SJCRH30 (cell line): ENCODE results near the gene SCN3B. TPM values are rescaled to one million over a fixed set of nuclear protein-coding genes. Genes with fewer than 3 reads are reported as not detected.

ENCODE experiments used
- DNase-seq, 2 experiments: peaks; one replicate each; pipeline ENCODE4 v3.0.0-alpha.2; 2015 to 2020
- H3K27ac ChIP-seq: fragments of 250-450 bp; sonication (Bioruptor Pico); 2 replicates; pipeline ENCODE4 v1.5.1; 2020; ENCODE audit warnings: mild to moderate bottlenecking, moderate library complexity
- H3K27me3 ChIP-seq: fragments of 250-450 bp; sonication (Bioruptor Pico); 2 replicates; pipeline ENCODE4 v1.5.1; 2020; ENCODE audit warnings: mild to moderate bottlenecking, moderate library complexity
- H3K36me3 ChIP-seq: fragments of 250-450 bp; sonication (Bioruptor Pico); 2 replicates; pipeline ENCODE4 v1.5.1; 2020; ENCODE audit warnings: mild to moderate bottlenecking, moderate library complexity
- H3K4me1 ChIP-seq: fragments of 250-450 bp; sonication (Bioruptor Pico); 2 replicates; pipeline ENCODE4 v1.5.1; 2020; ENCODE audit warnings: mild to moderate bottlenecking, moderate library complexity
- H3K4me3 ChIP-seq: fragments of 250-450 bp; sonication (Bioruptor Pico); 2 replicates; pipeline ENCODE4 v1.5.1; 2020; ENCODE audit warnings: mild to moderate bottlenecking, moderate library complexity
- H3K9me3 ChIP-seq: fragments of 250-450 bp; sonication (Bioruptor Pico); replicated peaks from 2 replicates; pipeline ENCODE4 v1.5.1; 2020; ENCODE audit warnings: mild to moderate bottlenecking, moderate library complexity
- total RNA-seq: library from RNA; depleted of rRNA; stranded (reverse); fragments of >200 nt; shearing (Covaris generic); gene quantifications from 2 replicates; pipeline ENCODE4 v1.2.3, GENCODE V29; 2014; rRNA removed

SCN3B gene
- 2.1 and 2.5 TPM in 2 replicates for total RNA-seq

DNA sequence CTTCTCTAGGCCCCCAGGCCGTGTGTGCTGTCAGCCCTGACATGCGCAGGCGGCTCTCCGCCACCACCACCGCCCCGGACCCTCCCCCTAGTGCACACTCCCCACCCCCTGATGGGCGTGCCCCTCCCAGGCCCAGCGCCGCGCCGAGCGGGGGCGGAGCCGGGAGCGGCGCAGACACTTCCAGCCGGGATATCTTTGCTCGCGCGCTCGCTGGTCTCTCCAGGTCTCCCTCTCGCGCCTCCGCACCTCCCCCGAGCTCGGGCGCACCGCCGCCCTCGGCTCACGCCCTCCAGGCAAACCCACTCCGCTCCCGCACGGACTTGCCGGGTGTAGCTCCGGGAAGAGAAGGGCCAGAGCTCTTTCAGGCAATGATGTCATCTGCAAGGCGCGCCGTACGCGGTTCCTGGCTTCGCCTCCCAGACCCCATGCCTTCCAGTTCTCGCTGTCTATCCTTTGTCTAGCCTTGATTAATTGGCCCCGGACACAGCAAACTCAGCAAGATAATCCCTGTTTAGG, at the start of gene SCN3B:
SCN3B (minus strand) TSS at position 59 of the 516 bp plus-strand sequence. CDS start 823 bp downstream, outside the sequence.
- DNase-seq: peak; percentile 81 to 83
- no peaks in the 10 kb centered on the region for H3K36me3 ChIP-seq
- no peaks in the 10 kb centered on the region for H3K9me3 ChIP-seq
- peak within 1 kb of the TSS; percentile 88 for H3K27ac ChIP-seq
- H3K4me3 ChIP-seq: peak within 1 kb of the TSS; percentile 63
- no peaks in the 10 kb centered on the region for H3K27me3 ChIP-seq
- peaks cover 17% of the 10 kb centered on the region for H3K4me1 ChIP-seq

GRCh38 chr11:123702696-123703095, 48.3 kb upstream of the SCN3B start:
- Histone ChIP-seq H3K9me3 (no peaks in the 10 kb centered on the region), H3K27me3 (no peaks in the 10 kb centered on the region), H3K4me3 (no peak overlapping the region), H3K4me1 (peaks cover 8% of the 10 kb centered on the region), H3K36me3 (no peaks in the 10 kb centered on the region), H3K27ac (no peak overlapping the region)
- DNase-seq: peak in 1 of 2 experiments; percentile 2

- peak; percentile 75 to 78 for DNase-seq
- Histone ChIP-seq H3K27ac (no peak overlapping the region), H3K36me3 (no peaks in the 10 kb centered on the region)
Observed at GRCh38 chr11:123702139-123702538, 47.7 kb upstream of the SCN3B start.

DNA sequence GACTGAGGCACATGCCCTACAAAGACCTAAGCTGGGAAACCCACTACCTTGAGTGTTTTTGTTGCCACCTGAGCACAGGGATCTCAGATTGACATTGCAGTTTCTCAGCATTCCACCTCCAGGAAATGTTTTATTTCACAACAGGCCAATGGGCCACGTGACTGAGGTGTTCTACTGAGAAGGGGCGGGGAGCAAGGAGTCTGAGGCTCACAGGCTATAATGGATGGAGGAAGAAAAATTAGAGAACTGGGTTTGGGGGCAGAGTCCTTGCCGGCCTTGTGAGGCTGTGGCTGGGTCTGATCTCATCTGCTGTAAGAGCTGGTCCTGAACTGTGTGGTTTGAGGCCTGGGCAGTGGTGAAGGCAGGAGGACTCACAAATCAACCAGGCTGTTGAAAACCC, 46.3 kb upstream of the SCN3B start:
- no peaks in the 10 kb centered on the region for H3K36me3 ChIP-seq
- H3K27ac ChIP-seq: no peak overlapping the region
- H3K4me3 ChIP-seq: no peak overlapping the region
- no peaks in the 10 kb centered on the region for H3K27me3 ChIP-seq
- H3K4me1 ChIP-seq: peaks cover 8% of the 10 kb centered on the region
- no peak for DNase-seq
- no peaks in the 10 kb centered on the region for H3K9me3 ChIP-seq

More at GRCh38 chr11:123702139-123702538, 47.7 kb upstream of the SCN3B start:
- Histone ChIP-seq H3K4me1 (peaks cover 8% of the 10 kb centered on the region), H3K4me3 (no peak overlapping the region), H3K9me3 (no peaks in the 10 kb centered on the region), H3K27me3 (no peaks in the 10 kb centered on the region)

DNA sequence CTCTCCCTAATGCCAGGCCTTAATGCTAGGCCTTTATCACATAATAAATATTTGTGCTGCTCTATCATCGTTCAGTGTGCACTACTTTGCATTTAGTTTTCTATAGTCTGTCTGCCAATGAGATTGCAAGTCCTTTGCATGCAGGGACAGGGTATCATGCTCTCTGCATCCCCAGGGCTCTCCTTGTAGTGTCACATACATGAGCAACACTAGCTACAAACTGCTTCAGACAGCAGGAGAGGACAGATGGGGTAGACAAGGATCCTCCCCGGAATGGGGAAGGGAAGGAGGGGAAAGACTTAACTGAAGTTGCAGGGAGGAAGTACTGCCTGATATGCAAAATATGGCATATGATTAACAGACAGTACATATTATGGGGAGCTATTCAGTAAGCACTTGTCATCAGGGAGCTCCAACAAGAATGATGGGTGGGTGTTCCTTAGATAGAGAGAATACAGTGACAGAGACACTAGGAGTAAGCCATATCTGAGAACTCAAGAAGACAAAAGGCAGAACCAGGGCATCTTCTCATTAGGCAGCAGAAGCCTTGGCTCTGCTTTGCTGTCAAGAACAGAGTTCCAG, 44.2 kb upstream of the SCN3B start:
- peaks cover 8% of the 10 kb centered on the region for H3K4me1 ChIP-seq
- H3K27ac ChIP-seq: no peak overlapping the region
- no peaks in the 10 kb centered on the region for H3K9me3 ChIP-seq
- DNase-seq: no peak
- no peaks in the 10 kb centered on the region for H3K27me3 ChIP-seq
- H3K36me3 ChIP-seq: no peaks in the 10 kb centered on the region
- no peak overlapping the region for H3K4me3 ChIP-seq

DNA sequence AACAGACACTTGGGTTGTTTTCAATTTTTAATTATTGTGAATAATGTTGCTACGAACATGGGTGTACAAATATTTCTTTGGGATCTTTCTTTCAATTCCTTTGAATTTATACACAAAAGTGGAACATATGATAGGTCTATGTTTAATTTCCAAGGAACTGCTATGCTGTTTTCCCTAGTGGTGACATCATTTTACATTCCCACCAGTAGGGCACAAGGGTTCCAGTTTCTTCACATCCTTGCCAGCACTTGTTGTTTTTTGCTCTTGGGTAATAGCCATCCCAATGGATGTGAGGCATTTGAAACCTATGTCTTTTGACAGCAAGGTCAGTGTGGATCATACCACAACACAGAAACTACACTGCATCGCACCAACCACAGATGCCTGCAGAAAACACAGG, 41.8 kb upstream of the SCN3B start:
- Histone ChIP-seq H3K27ac (no peak overlapping the region), H3K4me1 (no peaks in the 10 kb centered on the region), H3K27me3 (no peaks in the 10 kb centered on the region), H3K4me3 (no peak overlapping the region), H3K36me3 (no peaks in the 10 kb centered on the region), H3K9me3 (no peaks in the 10 kb centered on the region)
- no peak for DNase-seq

- no peaks in the 10 kb centered on the region for H3K27me3 ChIP-seq
- H3K27ac ChIP-seq: no peak overlapping the region
- H3K4me3 ChIP-seq: no peak overlapping the region
- no peak for DNase-seq
- no peaks in the 10 kb centered on the region for H3K36me3 ChIP-seq
- no peaks in the 10 kb centered on the region for H3K4me1 ChIP-seq
- no peaks in the 10 kb centered on the region for H3K9me3 ChIP-seq
Observed at GRCh38 chr11:123695231-123695630, 40.8 kb upstream of the SCN3B start.

GRCh38 chr11:123694551-123694950, 40.1 kb upstream of the SCN3B start:
- no peak for DNase-seq
- Histone ChIP-seq H3K36me3 (no peaks in the 10 kb centered on the region), H3K9me3 (no peaks in the 10 kb centered on the region), H3K27me3 (no peaks in the 10 kb centered on the region), H3K4me1 (no peaks in the 10 kb centered on the region), H3K4me3 (no peak overlapping the region), H3K27ac (no peak overlapping the region)

- Histone ChIP-seq H3K27me3 (no peaks in the 10 kb centered on the region), H3K4me1 (no peaks in the 10 kb centered on the region), H3K9me3 (no peaks in the 10 kb centered on the region), H3K36me3 (no peaks in the 10 kb centered on the region), H3K4me3 (no peak overlapping the region), H3K27ac (no peak overlapping the region)
- no peak for DNase-seq
Observed at GRCh38 chr11:123692961-123693360, 38.5 kb upstream of the SCN3B start.

- Histone ChIP-seq H3K4me3 (no peak overlapping the region), H3K36me3 (no peaks in the 10 kb centered on the region), H3K9me3 (no peaks in the 10 kb centered on the region), H3K4me1 (no peaks in the 10 kb centered on the region), H3K27ac (no peak overlapping the region), H3K27me3 (no peaks in the 10 kb centered on the region)
- DNase-seq: no peak
Observed at GRCh38 chr11:123690485-123690884, 36.1 kb upstream of the SCN3B start.

- Histone ChIP-seq H3K9me3 (no peaks in the 10 kb centered on the region), H3K27me3 (no peaks in the 10 kb centered on the region), H3K36me3 (no peaks in the 10 kb centered on the region), H3K4me1 (no peaks in the 10 kb centered on the region), H3K27ac (no peak overlapping the region), H3K4me3 (no peak overlapping the region)
- no peak for DNase-seq
Observed at GRCh38 chr11:123684601-123685000, 30.2 kb upstream of the SCN3B start.

- no peak for DNase-seq
- Histone ChIP-seq H3K4me1 (no peaks in the 10 kb centered on the region), H3K4me3 (no peak overlapping the region), H3K27ac (no peak overlapping the region), H3K9me3 (no peaks in the 10 kb centered on the region), H3K27me3 (no peaks in the 10 kb centered on the region), H3K36me3 (no peaks in the 10 kb centered on the region)
Observed at GRCh38 chr11:123683428-123684170, 29.2 kb upstream of the SCN3B start.

DNA sequence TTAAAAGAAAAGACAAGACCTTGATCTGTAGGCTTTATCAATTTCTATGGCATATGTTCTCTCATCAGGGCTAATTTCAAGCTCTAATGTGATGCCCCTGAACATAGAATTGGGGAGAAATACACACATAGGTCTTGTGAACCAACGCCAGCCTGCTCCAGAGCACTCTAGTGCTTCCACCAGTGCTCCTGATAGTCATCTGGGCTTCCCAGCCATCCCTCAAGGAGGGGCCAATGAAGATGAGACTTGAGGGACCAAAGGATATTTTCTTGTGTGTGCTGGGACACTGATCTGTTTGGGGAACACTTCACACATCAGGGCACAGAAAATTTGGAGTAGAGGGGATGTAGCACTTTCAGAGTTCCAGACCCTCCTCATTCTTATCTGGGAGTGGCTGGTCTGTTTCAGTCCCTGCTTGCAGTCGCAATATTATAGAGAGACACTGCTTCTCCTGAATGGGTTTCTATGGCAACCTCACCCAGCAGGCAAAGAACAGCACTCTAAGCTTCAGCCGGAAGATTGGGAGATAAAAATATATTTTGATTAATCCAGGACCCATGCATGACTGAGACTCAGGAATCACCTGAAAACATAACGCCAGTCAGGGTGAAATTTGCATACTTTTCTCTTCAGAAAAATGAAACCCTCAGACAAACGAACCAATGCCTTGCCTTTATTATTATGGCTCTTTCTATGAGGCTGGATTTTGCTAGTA, 28.4 kb upstream of the SCN3B start:
- no peaks in the 10 kb centered on the region for H3K9me3 ChIP-seq
- no peaks in the 10 kb centered on the region for H3K36me3 ChIP-seq
- H3K27ac ChIP-seq: no peak overlapping the region
- no peak for DNase-seq
- H3K4me3 ChIP-seq: no peak overlapping the region
- no peaks in the 10 kb centered on the region for H3K4me1 ChIP-seq
- H3K27me3 ChIP-seq: no peaks in the 10 kb centered on the region

GRCh38 chr11:123681030-123681429, 26.6 kb upstream of the SCN3B start:
- no peak for DNase-seq
- no peak overlapping the region for H3K27ac ChIP-seq
- H3K4me1 ChIP-seq: no peaks in the 10 kb centered on the region
- no peaks in the 10 kb centered on the region for H3K36me3 ChIP-seq
- no peaks in the 10 kb centered on the region for H3K9me3 ChIP-seq
- no peaks in the 10 kb centered on the region for H3K27me3 ChIP-seq
- no peak overlapping the region for H3K4me3 ChIP-seq

- H3K4me3 ChIP-seq: no peak overlapping the region
- H3K9me3 ChIP-seq: no peaks in the 10 kb centered on the region
- no peaks in the 10 kb centered on the region for H3K36me3 ChIP-seq
- H3K4me1 ChIP-seq: no peaks in the 10 kb centered on the region
- DNase-seq: no peak
- no peaks in the 10 kb centered on the region for H3K27me3 ChIP-seq
- no peak overlapping the region for H3K27ac ChIP-seq
Observed at GRCh38 chr11:123678246-123678645, 23.8 kb upstream of the SCN3B start.
